ENCODE data around the gene PRKN. TPM values are rescaled to one million over a fixed set of nuclear protein-coding genes. Genes with fewer than 3 reads are reported as not detected.

Gene PRKN
- total RNA-seq, 1 donor from 2014 or later, result 0.79 TPM

DNA sequence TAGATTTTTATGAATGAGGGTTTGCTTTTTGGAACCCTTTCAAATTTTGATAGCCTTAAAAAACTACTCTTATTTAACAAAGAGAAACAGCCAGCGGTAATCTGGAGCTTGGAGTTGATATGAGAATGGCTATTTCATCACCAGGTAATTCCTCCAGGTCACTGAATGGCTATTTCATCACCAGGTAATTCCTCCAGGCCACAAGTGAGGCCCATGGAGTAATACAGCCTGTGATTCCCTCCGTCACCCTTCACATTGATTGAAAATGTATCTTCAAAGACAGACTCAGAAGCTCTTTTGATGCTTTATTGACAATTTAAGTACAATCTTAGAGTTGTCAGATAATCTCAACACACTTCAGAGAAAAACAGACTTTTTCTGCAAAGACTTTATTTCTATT lies 1380.4 kb downstream of the PRKN start:
- DNase-seq (ENCODE audit: low read depth) (peak; percentile 60), FAIRE-seq (no peak)
- Histone ChIP-seq H3K27me3 (ENCODE audit: control insufficient read depth, insufficient read depth, low read length) (no peaks in the 10 kb centered on the region), H3K4me3 (ENCODE audit: low read depth, low read length) (no peak overlapping the region), H3K36me3 (ENCODE audit: control insufficient read depth, insufficient read depth, low read length) (no peaks in the 10 kb centered on the region)
- no peak for TF ChIP-seq CTCF (IDR thresholded peaks at IDR 0.05; ENCODE audit: insufficient read depth, low read length, severe bottlenecking)

DNA sequence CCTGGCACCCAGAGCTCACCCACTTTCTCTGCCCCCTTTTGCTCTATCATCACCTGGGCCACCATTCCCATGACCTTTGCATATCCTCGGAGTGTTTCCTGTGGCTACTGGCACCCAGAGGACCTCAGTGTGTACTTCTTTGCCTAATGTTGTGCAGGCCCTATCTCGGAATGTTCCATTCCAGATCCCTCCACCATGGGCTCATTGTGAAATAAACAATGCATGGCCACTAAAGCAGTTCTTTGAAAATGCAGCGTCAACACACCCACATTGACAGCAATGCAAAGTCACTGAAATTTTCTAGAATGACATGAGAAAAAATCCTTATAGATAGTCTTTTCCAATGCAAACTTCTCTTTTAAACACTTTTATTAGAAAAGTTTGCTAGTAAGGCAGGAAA lies 1380.8 kb downstream of the PRKN start:
- Histone ChIP-seq H3K4me3 (ENCODE audit: low read depth, low read length) (no peak overlapping the region), H3K36me3 (ENCODE audit: control insufficient read depth, insufficient read depth, low read length) (no peaks in the 10 kb centered on the region), H3K27me3 (ENCODE audit: control insufficient read depth, insufficient read depth, low read length) (no peaks in the 10 kb centered on the region)
- TF ChIP-seq CTCF (IDR thresholded peaks at IDR 0.05; ENCODE audit: insufficient read depth, low read length, severe bottlenecking), result no peak
- FAIRE-seq, result peak; percentile 55
- no peak for DNase-seq (ENCODE audit: low read depth)

DNA sequence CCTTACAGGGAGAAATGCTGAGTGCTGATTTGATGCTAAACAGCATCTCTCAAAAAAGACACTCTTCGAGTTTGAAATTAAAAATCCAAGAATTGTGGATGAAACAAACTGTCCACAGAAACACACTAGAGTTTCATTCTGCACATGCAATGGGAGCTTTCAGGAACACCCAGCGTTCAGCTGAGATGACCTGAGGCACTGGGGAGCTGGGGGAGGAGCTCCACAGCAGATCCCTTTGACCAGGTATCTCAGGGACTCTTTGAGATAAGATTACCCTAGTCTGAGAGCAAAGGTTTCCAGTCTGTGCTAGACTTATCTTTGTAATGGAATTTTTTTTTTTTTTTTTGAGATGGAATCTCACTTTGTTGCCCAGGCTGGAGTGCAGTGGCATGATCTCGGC lies 1382.9 kb downstream of the PRKN start:
- H3K27me3 ChIP-seq (ENCODE audit: control insufficient read depth, insufficient read depth, low read length), result no peaks in the 10 kb centered on the region
- FAIRE-seq (no peak), DNase-seq (ENCODE audit: low read depth) (no peak)
- H3K36me3 ChIP-seq (ENCODE audit: control insufficient read depth, insufficient read depth, low read length), result no peaks in the 10 kb centered on the region
- H3K4me3 ChIP-seq (ENCODE audit: low read depth, low read length), result no peak overlapping the region
- no peak for TF ChIP-seq CTCF (IDR thresholded peaks at IDR 0.05; ENCODE audit: insufficient read depth, low read length, severe bottlenecking)

GRCh38 chr6:161342039-161342438 lies 1385.5 kb downstream of the PRKN start:
- FAIRE-seq (no peak), DNase-seq (ENCODE audit: low read depth) (peak; percentile 32)
- Histone ChIP-seq H3K4me3 (ENCODE audit: low read depth, low read length) (no peak overlapping the region), H3K27me3 (ENCODE audit: control insufficient read depth, insufficient read depth, low read length) (no peaks in the 10 kb centered on the region), H3K36me3 (ENCODE audit: control insufficient read depth, insufficient read depth, low read length) (no peaks in the 10 kb centered on the region)
- no peak for TF ChIP-seq CTCF (IDR thresholded peaks at IDR 0.05; ENCODE audit: insufficient read depth, low read length, severe bottlenecking)

GRCh38 chr6:161341638-161342037 lies 1385.9 kb downstream of the PRKN start:
- no peak for TF ChIP-seq CTCF (IDR thresholded peaks at IDR 0.05; ENCODE audit: insufficient read depth, low read length, severe bottlenecking)
- Histone ChIP-seq H3K4me3 (ENCODE audit: low read depth, low read length) (no peak overlapping the region), H3K27me3 (ENCODE audit: control insufficient read depth, insufficient read depth, low read length) (no peaks in the 10 kb centered on the region), H3K36me3 (ENCODE audit: control insufficient read depth, insufficient read depth, low read length) (no peaks in the 10 kb centered on the region)
- no peak for DNase-seq (ENCODE audit: low read depth)
- FAIRE-seq, result no peak

DNA sequence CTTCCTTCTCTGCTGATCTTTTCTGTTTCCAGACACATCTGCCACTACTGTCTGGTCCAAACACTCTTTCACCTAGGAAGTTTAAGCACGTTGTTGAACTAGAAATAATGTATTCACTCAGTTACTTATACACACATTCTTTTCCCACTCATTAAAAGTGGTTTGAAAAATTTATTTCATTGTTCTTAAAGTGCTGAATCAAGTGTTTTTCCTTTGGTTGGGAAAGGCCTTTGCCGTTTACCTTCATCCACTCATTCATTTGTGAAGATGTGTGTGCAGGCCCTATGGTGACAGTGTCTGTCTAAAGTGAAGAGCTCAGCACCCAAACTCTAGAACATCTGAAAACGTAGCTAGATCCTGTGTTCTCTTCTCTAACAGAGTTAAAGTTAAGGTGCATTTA lies 1389.6 kb downstream of the PRKN start:
- H3K36me3 ChIP-seq (ENCODE audit: control insufficient read depth, insufficient read depth, low read length), result no peaks in the 10 kb centered on the region
- no peak for TF ChIP-seq CTCF (IDR thresholded peaks at IDR 0.05; ENCODE audit: insufficient read depth, low read length, severe bottlenecking)
- DNase-seq (ENCODE audit: low read depth) (no peak), FAIRE-seq (no peak)
- no peaks in the 10 kb centered on the region for H3K27me3 ChIP-seq (ENCODE audit: control insufficient read depth, insufficient read depth, low read length)
- no peak overlapping the region for H3K4me3 ChIP-seq (ENCODE audit: low read depth, low read length)

All from bronchial epithelial cell (primary cell).